Endothelial cell of umbilical vein (primary cell): ENCODE measurements around the gene PFN3.

ENCODE experiments used
- EZH2 ChIP-seq: IDR thresholded peaks from 2 replicates; pipeline ENCODE4 v1.6.1; 2012; ENCODE audit warnings: borderline replicate concordance, low read depth, mild to moderate bottlenecking, moderate library complexity, low read length, inconsistent platforms; ENCODE audit not compliant: severe bottlenecking
- FOS ChIP-seq: IDR thresholded peaks from 2 replicates; pipeline ENCODE4 v1.6.1; 2011; ENCODE audit warnings: mild to moderate bottlenecking, low read length, moderate library complexity, borderline replicate concordance; ENCODE audit not compliant: insufficient read depth
- MYC ChIP-seq: IDR thresholded peaks from one replicate; pipeline ENCODE4 v1.6.1; 2011; ENCODE audit warnings: mild to moderate bottlenecking, low read depth, low read length
- POLR2A ChIP-seq: IDR thresholded peaks from 2 replicates; pipeline ENCODE4 v1.6.1; 2012; ENCODE audit warnings: low read depth, mild to moderate bottlenecking, control low read depth, low read length
- POLR2AphosphoS5 ChIP-seq: IDR thresholded peaks from 2 replicates; pipeline ENCODE4 v1.6.1; 2012; ENCODE audit warnings: low read depth, mild to moderate bottlenecking, control low read depth, low read length, moderate library complexity; ENCODE audit not compliant: insufficient read depth
- TF ChIP-seq, protein P1 (sequence below), 2 donors: IDR thresholded peaks; 1 replicate in 1 of 2; 2 replicates in 1 of 2; pipeline ENCODE4 v1.5.1; 2011; ENCODE audit warnings: low read length in 2 of 2, mild to moderate bottlenecking in 2 of 2, moderate library complexity in 2 of 2, control low read depth in 1 of 2, inconsistent platforms in 1 of 2, low read depth in 1 of 2; ENCODE audit not compliant: insufficient read depth in 1 of 2; ENCODE audit errors: extremely low read depth in 1 of 2
- TF ChIP-seq, protein P2 (sequence below): IDR thresholded peaks from 2 replicates; pipeline ENCODE4 v1.6.1; 2011; ENCODE audit not compliant: insufficient read depth, insufficient read length

DNA sequence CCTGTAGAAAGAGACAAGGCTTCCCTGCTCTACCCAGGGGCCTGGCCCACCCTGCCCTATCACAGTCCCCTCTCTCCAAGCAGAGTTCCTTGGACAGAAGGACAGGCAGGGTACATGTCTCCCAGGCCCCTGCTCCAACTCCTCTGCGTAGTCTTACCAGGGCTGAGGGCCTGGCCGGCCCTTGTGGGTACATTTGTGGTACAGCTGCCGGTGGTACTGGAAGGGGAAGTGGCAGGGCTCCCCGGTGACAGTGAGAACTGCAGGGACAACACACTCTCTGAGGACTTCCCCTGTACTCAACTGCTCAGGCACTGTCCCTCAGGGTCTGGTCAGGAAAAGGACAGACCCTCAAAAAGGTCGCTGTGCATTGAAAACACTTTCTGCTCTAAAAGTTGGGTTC, 5.3 kb upstream of the PFN3 start:
- TF ChIP-seq, protein P1, sequence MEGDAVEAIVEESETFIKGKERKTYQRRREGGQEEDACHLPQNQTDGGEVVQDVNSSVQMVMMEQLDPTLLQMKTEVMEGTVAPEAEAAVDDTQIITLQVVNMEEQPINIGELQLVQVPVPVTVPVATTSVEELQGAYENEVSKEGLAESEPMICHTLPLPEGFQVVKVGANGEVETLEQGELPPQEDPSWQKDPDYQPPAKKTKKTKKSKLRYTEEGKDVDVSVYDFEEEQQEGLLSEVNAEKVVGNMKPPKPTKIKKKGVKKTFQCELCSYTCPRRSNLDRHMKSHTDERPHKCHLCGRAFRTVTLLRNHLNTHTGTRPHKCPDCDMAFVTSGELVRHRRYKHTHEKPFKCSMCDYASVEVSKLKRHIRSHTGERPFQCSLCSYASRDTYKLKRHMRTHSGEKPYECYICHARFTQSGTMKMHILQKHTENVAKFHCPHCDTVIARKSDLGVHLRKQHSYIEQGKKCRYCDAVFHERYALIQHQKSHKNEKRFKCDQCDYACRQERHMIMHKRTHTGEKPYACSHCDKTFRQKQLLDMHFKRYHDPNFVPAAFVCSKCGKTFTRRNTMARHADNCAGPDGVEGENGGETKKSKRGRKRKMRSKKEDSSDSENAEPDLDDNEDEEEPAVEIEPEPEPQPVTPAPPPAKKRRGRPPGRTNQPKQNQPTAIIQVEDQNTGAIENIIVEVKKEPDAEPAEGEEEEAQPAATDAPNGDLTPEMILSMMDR (IDR thresholded peaks at IDR 0.05; ENCODE audit: extremely low read depth in 1 of 2, insufficient read depth in 1 of 2, low read depth in 1 of 2, low read length in 2 of 2) = no peak
- TF ChIP-seq FOS (no peak), POLR2A (no peak), EZH2 (no peak), MYC (no peak), POLR2AphosphoS5 (no peak)
- TF ChIP-seq, protein P2, sequence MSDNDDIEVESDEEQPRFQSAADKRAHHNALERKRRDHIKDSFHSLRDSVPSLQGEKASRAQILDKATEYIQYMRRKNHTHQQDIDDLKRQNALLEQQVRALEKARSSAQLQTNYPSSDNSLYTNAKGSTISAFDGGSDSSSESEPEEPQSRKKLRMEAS = no peak
